Measurements from ENCODE around the gene TENM4. TPM values are rescaled to one million over a fixed set of nuclear protein-coding genes. Genes with fewer than 3 reads are reported as not detected.
A peak's percentile ranks its signal among the peaks of the same experiment; 100 is the strongest.

Gene TENM4
- total and polyA plus RNA-seq, 10 of the 15 experiments (the other 5 are each of a cell fraction or from before 2014, with no cell fraction given) = 0.03 to 0.12 (median 0.06) TPM; not detected in 7

DNA sequence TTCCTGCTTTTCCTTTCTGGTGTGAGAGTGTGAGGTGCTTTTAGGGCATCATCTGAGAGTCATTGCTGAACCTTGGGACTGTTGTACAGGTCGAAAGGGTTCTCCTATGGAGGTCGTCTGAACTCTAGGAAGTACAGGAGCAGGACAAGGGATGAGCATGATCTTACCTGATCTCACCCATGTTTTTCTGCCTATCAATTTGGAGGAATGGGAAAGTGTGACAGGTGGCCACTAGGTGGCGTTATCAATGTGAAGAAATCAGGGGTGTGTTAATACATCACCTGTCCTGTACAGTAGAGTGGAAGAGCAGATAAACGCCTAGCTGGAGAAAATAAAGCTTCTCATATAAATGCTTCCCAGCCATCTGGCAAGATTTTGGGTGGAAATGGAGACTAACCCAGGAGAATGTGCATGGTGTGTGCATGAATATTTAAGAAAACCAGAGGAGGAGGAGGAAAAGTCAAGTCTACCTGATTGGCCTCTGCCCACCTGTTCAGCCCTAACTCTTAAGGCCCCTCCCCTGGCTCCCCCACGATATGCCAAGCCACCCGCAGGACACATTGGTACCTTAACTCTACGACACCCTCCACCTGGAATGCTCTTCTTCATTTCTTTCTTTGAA, 794.2 kb downstream of the TENM4 start:
- WGBS (ENCODE audit: insufficient coverage, insufficient replicate concordance, low lambda C conversion rate, missing lambda C conversion rate) = under 1% methylated on average over 7 of the region's 7 CpGs
- no peaks in the 10 kb centered on the region for H3K9me3 ChIP-seq (replicated peaks; ENCODE audit: control insufficient read depth, insufficient read depth, low read length)
- H3K27me3 ChIP-seq (replicated peaks in 1 of 2; ENCODE audit: control insufficient read depth in 2 of 2, insufficient read depth in 2 of 2, low read length in 1 of 2) = peaks cover 0 to 6% of the 10 kb centered on the region in 2 experiments; a peak in 2 of 4 replicates
- no TSS peak for BruUV-seq (replicated peaks)
- H3K36me3 ChIP-seq (ENCODE audit: control insufficient read depth in 2 of 2, insufficient read depth in 2 of 2, low read length in 1 of 2) = no peaks in the 10 kb centered on the region
- ATAC-seq (peak; percentile 88), FAIRE-seq (peak; percentile 68), DNase-seq (ENCODE audit: low read depth, low spot score) (no peak)
- ChIA-PET POLR2A (no interaction called here), RAD21 (ENCODE audit: unreplicated experiment) (interaction anchor here (1.3 to 4.5 kb wide), 4 partner anchors 69 to 754 kb away, joined by 3 to 40 read pairs (median 20); no protein-coding TSS in a partner anchor), SMC1A (ENCODE audit: uncharacterized antibody, unreplicated experiment) (interaction anchor here (1.9 to 2.9 kb wide), 3 partner anchors 70 to 846 kb away, joined by 7 to 55 read pairs (median 18); no protein-coding TSS in a partner anchor), CTCF (interaction anchor here (0.6 to 7.5 kb wide), 33 partner anchors 9 to 1582 kb away, joined by 3 to 172 read pairs (median 4); no protein-coding TSS in a partner anchor)
- no peak overlapping the region for H3K4me2 ChIP-seq (ENCODE audit: control insufficient read depth, insufficient read depth)
- in situ Hi-C loops (cut with MboI) = loop anchor here (10.0 to 25.0 kb wide), 2 partner anchors 428 to 841 kb away; no protein-coding TSS in a partner anchor
- no peak overlapping the region for H3K4me3 ChIP-seq
- no peaks in the 10 kb centered on the region for H3K79me2 ChIP-seq (ENCODE audit: control insufficient read depth, insufficient read depth, low read length)
- no peaks in the 10 kb centered on the region for H3K4me1 ChIP-seq (ENCODE audit: control insufficient read depth, insufficient read depth, low read length)
- TF ChIP-seq SMC3 (IDR thresholded peaks at IDR 0.05; ENCODE audit: borderline replicate concordance, low read length) = peak; percentile 37; the same call in 1 of the 2 replicates
- TF ChIP-seq TARDBP (IDR thresholded peaks at IDR 0.05; ENCODE audit: borderline replicate concordance) = no peak
- TF ChIP-seq RAD21 (IDR thresholded peaks at IDR 0.05; ENCODE audit: insufficient read depth, low read depth, low read length) = peak; percentile 29; the same call in 1 of the 2 replicates
- TF ChIP-seq, protein P1, sequence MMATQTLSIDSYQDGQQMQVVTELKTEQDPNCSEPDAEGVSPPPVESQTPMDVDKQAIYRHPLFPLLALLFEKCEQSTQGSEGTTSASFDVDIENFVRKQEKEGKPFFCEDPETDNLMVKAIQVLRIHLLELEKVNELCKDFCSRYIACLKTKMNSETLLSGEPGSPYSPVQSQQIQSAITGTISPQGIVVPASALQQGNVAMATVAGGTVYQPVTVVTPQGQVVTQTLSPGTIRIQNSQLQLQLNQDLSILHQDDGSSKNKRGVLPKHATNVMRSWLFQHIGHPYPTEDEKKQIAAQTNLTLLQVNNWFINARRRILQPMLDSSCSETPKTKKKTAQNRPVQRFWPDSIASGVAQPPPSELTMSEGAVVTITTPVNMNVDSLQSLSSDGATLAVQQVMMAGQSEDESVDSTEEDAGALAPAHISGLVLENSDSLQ (IDR thresholded peaks at IDR 0.05) = peak; percentile 53
- TF ChIP-seq, protein P2, sequence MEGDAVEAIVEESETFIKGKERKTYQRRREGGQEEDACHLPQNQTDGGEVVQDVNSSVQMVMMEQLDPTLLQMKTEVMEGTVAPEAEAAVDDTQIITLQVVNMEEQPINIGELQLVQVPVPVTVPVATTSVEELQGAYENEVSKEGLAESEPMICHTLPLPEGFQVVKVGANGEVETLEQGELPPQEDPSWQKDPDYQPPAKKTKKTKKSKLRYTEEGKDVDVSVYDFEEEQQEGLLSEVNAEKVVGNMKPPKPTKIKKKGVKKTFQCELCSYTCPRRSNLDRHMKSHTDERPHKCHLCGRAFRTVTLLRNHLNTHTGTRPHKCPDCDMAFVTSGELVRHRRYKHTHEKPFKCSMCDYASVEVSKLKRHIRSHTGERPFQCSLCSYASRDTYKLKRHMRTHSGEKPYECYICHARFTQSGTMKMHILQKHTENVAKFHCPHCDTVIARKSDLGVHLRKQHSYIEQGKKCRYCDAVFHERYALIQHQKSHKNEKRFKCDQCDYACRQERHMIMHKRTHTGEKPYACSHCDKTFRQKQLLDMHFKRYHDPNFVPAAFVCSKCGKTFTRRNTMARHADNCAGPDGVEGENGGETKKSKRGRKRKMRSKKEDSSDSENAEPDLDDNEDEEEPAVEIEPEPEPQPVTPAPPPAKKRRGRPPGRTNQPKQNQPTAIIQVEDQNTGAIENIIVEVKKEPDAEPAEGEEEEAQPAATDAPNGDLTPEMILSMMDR (IDR thresholded peaks at IDR 0.05 in 2 of 3, conservative IDR thresholded peaks at IDR 0.05 in 1 of 3; ENCODE audit: control insufficient read depth in 2 of 3, extremely low read depth in 1 of 3, insufficient read depth in 1 of 3, low read depth in 3 of 3, low read length in 3 of 3) = peak; percentile 75 to 86 (median 78)
- intact Hi-C loops (cut with micrococcal nuclease; ENCODE audit: unreplicated experiment) = loop anchor here (5.0 kb wide), 1 partner anchor 431 kb away; no protein-coding TSS in a partner anchor
- H3K9ac ChIP-seq (ENCODE audit: control insufficient read depth, insufficient read depth, low read length) = no peak overlapping the region
- no peak overlapping the region for H3K27ac ChIP-seq (ENCODE audit: control insufficient read depth, insufficient read depth)
- H4K20me1 ChIP-seq (ENCODE audit: control insufficient read depth, insufficient read depth) = no peaks in the 10 kb centered on the region
- H2AFZ ChIP-seq (ENCODE audit: control insufficient read depth, low read depth, low read length) = no peak overlapping the region
